ENCODE results near the gene MAT2A. TPM values are rescaled to one million over a fixed set of nuclear protein-coding genes. Genes with fewer than 3 reads are reported as not detected.
A peak's percentile ranks its signal among the peaks of the same experiment; 100 is the strongest.

MAT2A gene
- total and polyA plus RNA-seq, 9 of the 15 experiments (the other 6 are each of a cell fraction or from before 2014, with no cell fraction given): 130 to 1,027 (median 240) TPM

DNA sequence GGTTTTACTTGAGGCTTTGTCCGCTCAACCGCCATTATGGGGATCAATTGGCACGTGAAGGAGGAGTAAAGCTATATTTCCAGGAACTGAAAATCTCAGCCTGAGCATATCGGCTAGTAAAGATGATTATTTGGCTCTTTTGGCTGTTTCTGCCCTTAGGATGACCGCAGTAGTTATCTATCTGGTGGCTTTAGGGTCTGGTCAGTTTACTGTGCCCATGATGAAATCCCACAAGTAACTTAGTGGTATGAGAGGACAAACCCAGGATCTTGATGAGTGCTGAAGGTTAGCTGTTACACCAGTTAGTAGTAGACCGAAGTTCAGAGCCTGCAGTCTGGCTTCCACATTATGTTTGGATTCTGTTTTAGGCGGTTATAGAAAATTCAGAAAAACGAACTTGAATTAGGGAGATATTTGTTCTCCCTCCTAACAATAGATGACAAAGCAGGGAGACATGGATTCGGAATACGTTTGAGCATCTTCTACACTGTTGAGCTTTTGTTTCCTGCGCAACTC is 1.2 kb downstream of the MAT2A start:
- FAIRE-seq: no peak
- Histone ChIP-seq H3K9me1 (ENCODE audit: control insufficient read depth, insufficient read depth, low read length) (peaks cover 3% of the 10 kb centered on the region), H3K36me3 (ENCODE audit: control insufficient read depth, insufficient read depth, low read length) (peaks cover 58% of the 10 kb centered on the region), H3K4me1 (replicated peaks in 1 of 2; ENCODE audit: control insufficient read depth in 2 of 2, insufficient read depth in 2 of 2, low read length in 2 of 2) (peaks cover 9 to 24% of the 10 kb centered on the region in 2 experiments), H3K4me2 (ENCODE audit: insufficient read depth, low read length) (peak overlapping the region; percentile 98), H4K20me1 (replicated peaks; ENCODE audit: control insufficient read depth, insufficient read depth, low read length) (peaks cover 36% of the 10 kb centered on the region), H2AFZ (ENCODE audit: low read depth, low read length) (no peak overlapping the region), H3K27ac (ENCODE audit: extremely low read depth, low read depth, low read length) (peak overlapping the region; percentile 100), H3K9me3 (replicated peaks; ENCODE audit: control insufficient read depth, insufficient read depth, low read depth, low read length) (no peaks in the 10 kb centered on the region), H3K27me3 (ENCODE audit: control insufficient read depth in 2 of 2, insufficient read depth in 2 of 2, low read length in 2 of 2) (no peaks in the 10 kb centered on the region), H3K9ac (ENCODE audit: insufficient read depth in 1 of 2, low read depth in 2 of 2, low read length in 2 of 2) (peak overlapping the region; percentile 100), H3K79me2 (ENCODE audit: control insufficient read depth, insufficient read depth, low read length) (peaks cover 69% of the 10 kb centered on the region), H3K4me3 (peak overlapping the region; percentile 68)
- under 1% methylated on average over 11 of the region's 11 CpGs for WGBS (ENCODE audit: insufficient coverage, low coverage, missing lambda C conversion rate)
- 0 out of 3 replicates have a peak, but pooled peaks have one; percentile 3 for ATAC-seq
- ChIA-PET CTCF (ENCODE audit: low intra/inter-chr PET ratio) (interaction anchor here (0.6 to 1.4 kb wide), 2 partner anchors 120 to 241 kb away, joined by 3 to 7 read pairs; no protein-coding TSS in a partner anchor), POLR2A (interaction anchor here (0.6 to 24.3 kb wide), 25 partner anchors 9 to 194 kb away, joined by 3 to 1576 read pairs (median 6); partner anchors contain the start of genes CAPG, ELMOD3, GGCX and RETSAT)
- DNase-seq (ENCODE audit: extremely low read depth in 1 of 4, low spot score in 3 of 4): peak in 1 of 4 experiments; percentile 45
- intact Hi-C loops (cut with micrococcal nuclease) (no loop called here), in situ Hi-C loops (cut with MboI) (no loop called here)
- TSS peak; percentile 31 for BruUV-seq (replicated peaks)
- TF ChIP-seq YY1 (IDR thresholded peaks at IDR 0.05; ENCODE audit: borderline replicate concordance in 1 of 3, control insufficient read depth in 1 of 3, extremely low read depth in 1 of 3, insufficient read depth in 3 of 3, insufficient read length in 1 of 3, insufficient replicate concordance in 2 of 3, low read depth in 1 of 3, low read length in 2 of 3) (peak in 1 of 3 experiments; percentile 77), ZBTB12 (CRISPR knock-in tag; IDR thresholded peaks at IDR 0.05) (no peak), STAT5A (IDR thresholded peaks at IDR 0.05; ENCODE audit: borderline replicate concordance, low read length) (no peak), NR2C2 (CRISPR knock-in tag; IDR thresholded peaks at IDR 0.05) (no peak), NR2C2 (tag; IDR thresholded peaks at IDR 0.05) (no peak), ZC3H11A (IDR thresholded peaks at IDR 0.05; ENCODE audit: low read depth, low read length) (no peak), SRSF3 (IDR thresholded peaks at IDR 0.05; ENCODE audit: insufficient read depth, low read length) (no peak), POLR2A (conservative IDR thresholded peaks at IDR 0.05) (peak; percentile 43), ZNF280A (IDR thresholded peaks at IDR 0.05; ENCODE audit: low read depth, partially characterized antibody) (no peak), ZBTB7A (IDR thresholded peaks at IDR 0.05; ENCODE audit: borderline replicate concordance, control insufficient read depth, low read depth, low read length) (no peak), ZNF165 (CRISPR knock-in tag; IDR thresholded peaks at IDR 0.05; ENCODE audit: borderline replicate concordance) (no peak), RBM39 (optimal IDR thresholded peaks at IDR 0.05; ENCODE audit: low read depth, low read length) (peak; percentile 38), HNRNPL (IDR thresholded peaks at IDR 0.05; ENCODE audit: low read depth, low read length) (peak; percentile 82; the same call in 1 of the 2 replicates), HES1 (IDR thresholded peaks at IDR 0.05; ENCODE audit: low read depth) (no peak), CCAR2 (IDR thresholded peaks at IDR 0.05; ENCODE audit: low read depth, low read length) (no peak)
- TF ChIP-seq, protein P1, sequence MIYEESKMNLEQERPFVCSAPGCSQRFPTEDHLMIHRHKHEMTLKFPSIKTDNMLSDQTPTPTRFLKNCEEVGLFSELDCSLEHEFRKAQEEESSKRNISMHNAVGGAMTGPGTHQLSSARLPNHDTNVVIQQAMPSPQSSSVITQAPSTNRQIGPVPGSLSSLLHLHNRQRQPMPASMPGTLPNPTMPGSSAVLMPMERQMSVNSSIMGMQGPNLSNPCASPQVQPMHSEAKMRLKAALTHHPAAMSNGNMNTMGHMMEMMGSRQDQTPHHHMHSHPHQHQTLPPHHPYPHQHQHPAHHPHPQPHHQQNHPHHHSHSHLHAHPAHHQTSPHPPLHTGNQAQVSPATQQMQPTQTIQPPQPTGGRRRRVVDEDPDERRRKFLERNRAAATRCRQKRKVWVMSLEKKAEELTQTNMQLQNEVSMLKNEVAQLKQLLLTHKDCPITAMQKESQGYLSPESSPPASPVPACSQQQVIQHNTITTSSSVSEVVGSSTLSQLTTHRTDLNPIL (CRISPR knock-in tag; IDR thresholded peaks at IDR 0.05): no peak

Measured in K562 (cell line).